22Rv1 (cell line): ENCODE results near the gene JAKMIP1.
"Not testable (repeated sequence)": the region's sequence is repeated elsewhere in the genome, so short reads cannot be mapped to it uniquely, and the experiment has no call there.

Experiments used
- H3K27ac ChIP-seq: fragments of 450-650 bp; 2 replicates; pipeline ENCODE4 v1.5.1; 2017
- ZFX ChIP-seq: fragments of 450-650 bp; IDR thresholded peaks from 2 replicates; pipeline ENCODE4 v1.6.1; 2017; ENCODE audit warnings: antibody characterized with exemption, borderline replicate concordance
- TF ChIP-seq, protein P1 (sequence below): fragments of 450-650 bp; IDR thresholded peaks from 2 replicates; pipeline ENCODE4 v1.5.1; 2017; ENCODE audit warnings: mild to moderate bottlenecking

The JAKMIP1 gene

DNA sequence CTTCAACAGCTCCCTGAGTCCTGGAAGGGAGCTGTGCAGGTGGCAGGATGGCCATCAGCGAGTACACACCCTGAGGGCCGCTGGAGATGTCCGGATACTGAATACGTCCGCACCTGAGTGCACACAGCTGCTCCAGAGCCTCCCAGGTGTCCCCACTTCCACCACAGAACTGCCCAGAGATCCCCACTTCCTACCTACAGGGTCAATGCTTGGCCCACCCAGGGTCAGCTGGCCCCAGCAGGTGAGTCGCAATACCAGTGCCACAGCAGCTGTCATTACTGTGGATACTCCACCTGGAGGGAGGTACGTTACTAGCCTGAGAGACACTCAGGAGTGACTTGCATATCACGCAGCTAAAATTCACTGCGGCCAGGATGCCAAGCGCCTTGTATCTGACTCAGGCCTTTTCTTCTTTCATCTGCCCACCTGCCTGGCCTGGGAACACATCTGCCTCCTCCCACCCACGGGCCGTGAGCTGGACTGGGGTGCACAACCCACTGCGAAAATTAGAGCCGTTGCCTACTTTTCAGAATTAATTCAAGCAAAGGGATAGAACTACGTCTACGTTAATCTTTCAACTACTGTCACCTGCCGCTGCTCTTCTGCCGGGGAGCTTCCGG, 191.5 kb downstream of the JAKMIP1 start:
- TF ChIP-seq ZFX = no peak
- TF ChIP-seq, protein P1, sequence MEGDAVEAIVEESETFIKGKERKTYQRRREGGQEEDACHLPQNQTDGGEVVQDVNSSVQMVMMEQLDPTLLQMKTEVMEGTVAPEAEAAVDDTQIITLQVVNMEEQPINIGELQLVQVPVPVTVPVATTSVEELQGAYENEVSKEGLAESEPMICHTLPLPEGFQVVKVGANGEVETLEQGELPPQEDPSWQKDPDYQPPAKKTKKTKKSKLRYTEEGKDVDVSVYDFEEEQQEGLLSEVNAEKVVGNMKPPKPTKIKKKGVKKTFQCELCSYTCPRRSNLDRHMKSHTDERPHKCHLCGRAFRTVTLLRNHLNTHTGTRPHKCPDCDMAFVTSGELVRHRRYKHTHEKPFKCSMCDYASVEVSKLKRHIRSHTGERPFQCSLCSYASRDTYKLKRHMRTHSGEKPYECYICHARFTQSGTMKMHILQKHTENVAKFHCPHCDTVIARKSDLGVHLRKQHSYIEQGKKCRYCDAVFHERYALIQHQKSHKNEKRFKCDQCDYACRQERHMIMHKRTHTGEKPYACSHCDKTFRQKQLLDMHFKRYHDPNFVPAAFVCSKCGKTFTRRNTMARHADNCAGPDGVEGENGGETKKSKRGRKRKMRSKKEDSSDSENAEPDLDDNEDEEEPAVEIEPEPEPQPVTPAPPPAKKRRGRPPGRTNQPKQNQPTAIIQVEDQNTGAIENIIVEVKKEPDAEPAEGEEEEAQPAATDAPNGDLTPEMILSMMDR = no peak
- no peak overlapping the region for H3K27ac ChIP-seq

DNA sequence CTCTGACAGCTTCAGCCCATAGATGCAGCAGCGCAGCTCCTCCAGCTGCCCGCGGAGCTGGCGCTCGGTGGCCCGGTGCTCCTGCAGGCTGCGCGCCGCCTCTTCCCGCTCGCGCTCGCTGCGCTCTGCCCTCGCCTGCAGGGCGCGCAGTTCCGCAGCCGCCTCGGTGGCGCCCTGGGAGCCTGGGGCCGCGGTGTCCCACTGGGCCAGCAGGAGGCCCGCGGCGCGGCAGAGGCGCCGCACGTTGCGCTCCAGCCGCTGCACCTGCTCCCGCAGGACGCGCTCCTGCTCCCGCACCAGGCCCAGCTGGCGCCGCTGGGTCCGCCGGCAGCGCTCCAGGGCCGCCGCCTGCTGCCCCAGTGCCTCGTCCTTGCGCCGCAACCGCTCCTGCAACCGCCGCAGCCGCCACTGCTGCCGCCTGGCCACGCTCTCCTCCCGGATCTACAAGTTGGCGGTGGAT, 192.2 kb downstream of the JAKMIP1 start:
- no peak for TF ChIP-seq ZFX
- TF ChIP-seq, protein P1 = peak; percentile 72
- no peak overlapping the region for H3K27ac ChIP-seq

DNA sequence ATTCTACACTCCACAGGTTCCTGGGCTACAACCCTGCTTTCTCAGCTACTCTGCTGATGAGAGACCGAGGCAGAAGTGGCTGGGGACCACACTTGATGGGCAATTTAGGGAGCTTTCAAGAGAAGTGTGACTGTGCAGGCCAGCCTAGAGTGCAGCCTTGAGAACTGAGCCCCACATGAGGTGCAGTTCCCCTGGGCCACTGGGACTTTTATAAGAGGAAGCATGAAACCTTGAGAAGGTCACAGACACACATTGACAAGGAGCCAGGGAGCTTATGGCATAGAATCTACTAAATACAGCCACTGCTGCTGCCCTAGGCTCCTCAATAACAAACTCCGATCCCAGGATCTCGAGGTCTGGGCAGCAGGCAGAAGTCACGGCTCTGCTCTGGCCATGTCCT, 195.2 kb downstream of the JAKMIP1 start:
- no peak overlapping the region for H3K27ac ChIP-seq
- TF ChIP-seq ZFX = no peak
- TF ChIP-seq, protein P1 = no peak

DNA sequence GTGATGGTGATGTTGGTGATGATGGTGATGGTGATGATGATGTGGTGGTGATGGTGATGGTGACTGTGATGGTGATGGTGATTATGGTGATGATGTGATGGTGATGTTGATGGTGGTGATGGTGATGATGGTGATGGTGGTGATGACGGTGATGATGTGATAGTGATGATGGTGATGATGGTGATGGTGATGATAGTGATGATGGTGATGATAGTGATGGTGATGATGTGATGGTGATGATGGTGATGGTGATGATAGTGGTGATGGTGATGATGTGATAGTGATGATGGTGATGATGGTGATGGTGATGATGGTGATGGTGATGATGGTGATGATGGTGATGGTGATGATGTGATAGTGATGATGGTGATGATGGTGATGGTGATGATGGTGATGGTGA, 196.9 kb downstream of the JAKMIP1 start:
- H3K27ac ChIP-seq = not testable (repeated sequence)

DNA sequence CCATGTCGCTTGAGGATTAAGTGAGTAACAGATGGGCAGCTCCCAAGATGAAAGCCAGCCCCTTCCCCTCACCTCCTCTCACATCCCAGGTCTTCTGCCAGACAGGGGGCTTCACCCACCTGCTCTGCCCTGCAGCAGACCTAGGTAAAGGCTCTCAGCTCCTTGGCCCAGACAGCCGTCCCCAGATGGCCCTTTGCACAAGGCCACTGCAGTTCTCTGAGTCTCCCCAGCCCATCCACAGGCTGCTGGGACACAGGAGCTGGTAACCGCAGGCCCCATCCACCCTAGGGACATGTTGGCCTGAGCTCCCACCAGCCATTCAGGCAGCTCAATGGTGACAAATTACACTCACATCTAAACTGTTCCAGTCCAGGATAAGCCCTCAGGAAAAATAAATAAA, 197.4 kb downstream of the JAKMIP1 start:
- H3K27ac ChIP-seq = no peak overlapping the region
- TF ChIP-seq ZFX = no peak
- TF ChIP-seq, protein P1 = no peak

DNA sequence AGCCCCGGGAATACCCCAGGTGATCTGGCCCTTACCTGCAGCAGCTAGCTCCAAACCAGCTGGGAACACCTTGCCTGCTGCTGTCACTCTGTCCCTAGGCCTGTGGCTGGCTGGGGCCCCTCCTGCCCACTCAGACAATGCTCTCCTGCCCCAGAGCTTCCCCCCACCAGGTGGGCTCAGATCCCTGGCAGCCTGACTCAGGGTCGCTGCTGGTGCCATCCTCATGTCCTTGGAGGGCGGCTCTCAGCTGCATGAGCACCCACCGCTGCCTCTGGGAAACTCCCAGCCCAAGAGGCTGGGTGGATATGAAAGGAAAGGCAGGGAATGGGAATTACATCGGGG, 197.9 kb downstream of the JAKMIP1 start:
- no peak overlapping the region for H3K27ac ChIP-seq
- TF ChIP-seq ZFX = no peak
- TF ChIP-seq, protein P1 = no peak

DNA sequence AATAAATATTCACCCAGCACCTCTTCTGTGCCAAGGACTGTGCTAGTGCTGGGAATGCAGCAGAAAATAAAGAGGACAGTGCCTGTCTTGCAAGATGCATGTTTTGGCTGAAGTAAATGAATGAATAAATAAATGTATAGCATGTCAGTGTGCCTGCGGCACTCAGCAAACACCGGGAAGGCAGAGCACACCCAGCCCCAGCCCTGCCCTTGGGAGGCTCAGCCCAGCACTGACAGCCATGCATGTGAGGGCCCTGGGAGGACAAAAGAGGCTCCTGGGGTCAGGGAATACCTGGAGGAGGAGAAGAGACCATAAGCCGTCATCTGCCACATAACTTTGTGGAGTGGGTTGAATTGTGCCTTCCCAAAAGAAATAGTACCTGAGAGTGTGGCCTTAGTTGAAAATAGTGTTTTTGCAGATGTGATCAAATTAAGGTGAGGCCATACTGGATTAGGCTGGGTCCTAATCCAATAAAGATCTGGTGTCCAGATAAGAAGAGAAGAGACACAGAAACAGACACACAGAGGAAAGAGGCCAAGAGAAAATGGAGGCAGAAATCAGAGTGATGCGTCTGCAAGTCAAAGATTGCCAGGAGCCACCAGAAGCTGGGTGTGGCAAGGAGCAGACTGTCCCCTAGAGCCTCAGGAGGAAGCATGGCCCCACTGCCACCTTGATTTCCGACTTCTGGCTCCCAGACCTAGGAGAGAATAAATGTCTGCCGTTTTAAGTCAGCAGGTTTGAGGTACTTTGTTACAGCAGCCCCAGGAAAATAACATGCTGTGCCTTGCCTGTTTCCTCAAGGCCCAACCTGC, 198.5 kb downstream of the JAKMIP1 start:
- no peak overlapping the region for H3K27ac ChIP-seq

More for the DNA sequence above, 198.5 kb downstream of the JAKMIP1 start:
- TF ChIP-seq, protein P1 = no peak
- no peak for TF ChIP-seq ZFX
